ENCODE measurements around the gene HECW1. TPM values are rescaled to one million over a fixed set of nuclear protein-coding genes. Genes with fewer than 3 reads are reported as not detected.

HECW1 gene
- total RNA-seq, 3 donors from 2014 or later: not detected

DNA sequence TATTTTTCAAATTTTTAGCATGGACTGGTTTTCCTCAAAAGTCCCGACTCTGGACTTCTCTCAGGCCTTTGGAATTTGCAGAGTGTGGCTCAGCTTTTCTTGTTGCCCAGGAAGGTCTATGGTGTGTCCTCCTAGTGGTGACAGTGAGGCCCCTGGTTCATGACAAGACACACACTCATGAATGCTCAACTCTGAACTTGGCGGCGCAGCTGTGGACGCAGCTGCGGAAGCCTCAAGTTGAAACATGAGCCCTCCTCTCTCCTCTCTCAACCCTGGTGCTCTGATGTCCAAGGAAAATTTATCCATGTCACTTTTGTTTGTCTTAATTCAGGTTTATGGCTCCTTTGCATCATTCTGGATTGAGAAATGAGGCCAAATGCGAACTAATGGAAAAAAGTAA, 183.9 kb downstream of the HECW1 start:
- Mint-ChIP-seq H3K9me3 (no peaks in the 10 kb centered on the region), H3K27me3 (ENCODE audit: low read depth) (peaks cover 14% of the 10 kb centered on the region), H3K4me1 (ENCODE audit: low read depth) (no peaks in the 10 kb centered on the region), H3K36me3 (ENCODE audit: insufficient read depth) (no peaks in the 10 kb centered on the region), H3K4me3 (no peak overlapping the region)
- DNase-seq (no peak), ATAC-seq (no peak)

DNA sequence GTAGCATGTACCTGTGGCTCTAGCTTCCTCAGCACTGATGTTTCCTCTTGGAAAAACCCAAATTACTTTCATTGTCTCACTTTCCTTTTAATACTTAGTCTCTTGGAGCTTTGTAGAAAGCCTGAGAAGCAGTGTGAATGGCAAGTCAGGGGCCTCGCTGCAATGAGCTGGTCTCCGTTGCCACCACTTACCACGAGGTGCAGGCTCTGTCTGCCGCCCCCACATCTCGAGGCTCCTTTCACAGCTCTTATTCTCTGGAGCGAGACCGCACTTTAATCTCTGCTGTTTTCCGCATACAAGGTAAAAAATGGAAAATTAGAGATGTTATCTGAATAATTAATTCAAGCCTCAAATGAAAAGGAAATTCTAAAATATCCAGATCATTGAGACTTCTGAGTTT, 186.2 kb downstream of the HECW1 start:
- H3K4me1 Mint-ChIP-seq (ENCODE audit: low read depth): peaks cover 13% of the 10 kb centered on the region
- DNase-seq (no peak), ATAC-seq (no peak)
- H3K27me3 Mint-ChIP-seq (ENCODE audit: low read depth): peaks cover 10% of the 10 kb centered on the region
- no peaks in the 10 kb centered on the region for H3K36me3 Mint-ChIP-seq (ENCODE audit: insufficient read depth)
- no peaks in the 10 kb centered on the region for H3K9me3 Mint-ChIP-seq
- no peak overlapping the region for H3K4me3 Mint-ChIP-seq

GRCh38 chr7:43300121-43300520, 187.7 kb downstream of the HECW1 start:
- Mint-ChIP-seq H3K4me1 (ENCODE audit: low read depth) (peaks cover 26% of the 10 kb centered on the region), H3K36me3 (ENCODE audit: insufficient read depth) (no peaks in the 10 kb centered on the region), H3K4me3 (no peak overlapping the region), H3K27me3 (ENCODE audit: low read depth) (peaks cover 10% of the 10 kb centered on the region), H3K9me3 (no peaks in the 10 kb centered on the region)
- no peak for DNase-seq
- ATAC-seq: no peak

DNA sequence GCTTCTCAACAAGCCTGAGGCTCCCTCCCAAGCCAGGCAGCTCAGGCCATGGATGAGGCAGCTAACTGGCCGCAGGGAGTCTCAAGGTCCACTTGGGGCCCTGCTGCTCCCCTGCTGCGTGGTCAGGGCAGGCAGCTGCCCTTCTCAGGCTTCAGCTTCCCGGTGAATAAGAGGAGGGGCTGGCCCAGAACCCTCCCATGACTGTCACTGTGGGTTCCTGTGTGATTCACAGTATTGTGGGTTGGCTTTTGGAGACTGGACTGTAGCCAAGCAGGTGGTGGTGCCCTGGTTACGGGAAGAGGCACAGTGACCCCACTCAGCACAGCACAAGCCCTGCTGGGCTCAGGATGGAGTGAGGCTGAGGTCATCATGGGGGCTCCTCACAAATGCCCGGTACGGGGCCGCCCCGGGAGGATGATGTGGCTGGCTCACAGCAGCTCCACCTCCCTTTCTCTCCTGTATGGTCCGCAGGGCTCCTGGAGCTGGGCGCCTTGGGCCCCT, 189.8 kb downstream of the HECW1 start:
- DNase-seq (no peak), ATAC-seq (peak; percentile 53 to 59)
- H3K4me1 Mint-ChIP-seq (ENCODE audit: low read depth): peaks cover 28% of the 10 kb centered on the region
- no peaks in the 10 kb centered on the region for H3K9me3 Mint-ChIP-seq
- H3K4me3 Mint-ChIP-seq: no peak overlapping the region
- H3K27me3 Mint-ChIP-seq (ENCODE audit: low read depth): peaks cover 10% of the 10 kb centered on the region
- H3K36me3 Mint-ChIP-seq (ENCODE audit: insufficient read depth): no peaks in the 10 kb centered on the region

GRCh38 chr7:43302773-43303460, 190.5 kb downstream of the HECW1 start:
- Mint-ChIP-seq H3K27me3 (ENCODE audit: low read depth) (peaks cover 10% of the 10 kb centered on the region), H3K36me3 (ENCODE audit: insufficient read depth) (no peaks in the 10 kb centered on the region), H3K9me3 (no peaks in the 10 kb centered on the region), H3K4me3 (no peak overlapping the region), H3K4me1 (ENCODE audit: low read depth) (peaks cover 28% of the 10 kb centered on the region)
- ATAC-seq (no peak), DNase-seq (no peak)

- peak; percentile 60 to 76 for ATAC-seq
- no peaks in the 10 kb centered on the region for H3K36me3 Mint-ChIP-seq (ENCODE audit: insufficient read depth)
These were observed 191.3 kb downstream of the HECW1 start for GRCh38 chr7:43303740-43304241.

GRCh38 chr7:43306404-43306803, 194.0 kb downstream of the HECW1 start:
- Mint-ChIP-seq H3K9me3 (no peaks in the 10 kb centered on the region), H3K36me3 (ENCODE audit: insufficient read depth) (no peaks in the 10 kb centered on the region), H3K4me3 (no peak overlapping the region), H3K27me3 (ENCODE audit: low read depth) (no peaks in the 10 kb centered on the region), H3K4me1 (ENCODE audit: low read depth) (peaks cover 28% of the 10 kb centered on the region)
- DNase-seq (no peak), ATAC-seq (no peak)

More at GRCh38 chr7:43303740-43304241, 191.3 kb downstream of the HECW1 start:
- DNase-seq: peak; percentile 45
- Mint-ChIP-seq H3K27me3 (ENCODE audit: low read depth) (peaks cover 10% of the 10 kb centered on the region), H3K9me3 (no peaks in the 10 kb centered on the region), H3K4me1 (ENCODE audit: low read depth) (peaks cover 28% of the 10 kb centered on the region), H3K4me3 (no peak overlapping the region)

DNA sequence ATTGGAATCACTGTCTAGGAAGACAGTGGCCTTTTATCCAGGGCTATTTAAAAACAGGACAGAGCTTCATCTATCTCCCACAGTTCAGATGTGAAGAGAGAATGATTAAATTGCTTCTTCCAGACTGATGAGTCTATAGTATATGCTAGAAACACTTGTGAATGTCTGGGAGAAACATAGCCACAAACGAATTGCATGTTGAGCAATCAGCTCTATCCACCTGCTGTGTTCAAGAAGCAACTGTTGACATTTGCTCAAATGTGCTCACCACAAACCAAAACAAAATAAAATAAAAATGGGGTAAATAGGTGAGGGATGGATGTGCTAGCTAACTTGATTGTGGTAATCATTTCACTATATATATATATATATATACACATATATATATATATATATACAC, 195.1 kb downstream of the HECW1 start:
- H3K4me3 Mint-ChIP-seq: no peak overlapping the region
- peaks cover 26% of the 10 kb centered on the region for H3K4me1 Mint-ChIP-seq (ENCODE audit: low read depth)
- ATAC-seq (no peak), DNase-seq (no peak)
- no peaks in the 10 kb centered on the region for H3K27me3 Mint-ChIP-seq (ENCODE audit: low read depth)
- H3K9me3 Mint-ChIP-seq: no peaks in the 10 kb centered on the region
- H3K36me3 Mint-ChIP-seq (ENCODE audit: insufficient read depth): no peaks in the 10 kb centered on the region

- Mint-ChIP-seq H3K9me3 (no peaks in the 10 kb centered on the region), H3K4me1 (ENCODE audit: low read depth) (peaks cover 16% of the 10 kb centered on the region), H3K36me3 (ENCODE audit: insufficient read depth) (no peaks in the 10 kb centered on the region), H3K27me3 (ENCODE audit: low read depth) (no peaks in the 10 kb centered on the region), H3K4me3 (no peak overlapping the region)
- no peak for DNase-seq
- ATAC-seq: no peak
These were observed 196.7 kb downstream of the HECW1 start for GRCh38 chr7:43308913-43309705.

GRCh38 chr7:43309706-43310022, 197.2 kb downstream of the HECW1 start:
- Mint-ChIP-seq H3K4me1 (ENCODE audit: low read depth) (peaks cover 19% of the 10 kb centered on the region), H3K9me3 (no peaks in the 10 kb centered on the region), H3K4me3 (no peak overlapping the region), H3K36me3 (ENCODE audit: insufficient read depth) (no peaks in the 10 kb centered on the region), H3K27me3 (ENCODE audit: low read depth) (no peaks in the 10 kb centered on the region)
- no peak for DNase-seq
- ATAC-seq: no peak

DNA sequence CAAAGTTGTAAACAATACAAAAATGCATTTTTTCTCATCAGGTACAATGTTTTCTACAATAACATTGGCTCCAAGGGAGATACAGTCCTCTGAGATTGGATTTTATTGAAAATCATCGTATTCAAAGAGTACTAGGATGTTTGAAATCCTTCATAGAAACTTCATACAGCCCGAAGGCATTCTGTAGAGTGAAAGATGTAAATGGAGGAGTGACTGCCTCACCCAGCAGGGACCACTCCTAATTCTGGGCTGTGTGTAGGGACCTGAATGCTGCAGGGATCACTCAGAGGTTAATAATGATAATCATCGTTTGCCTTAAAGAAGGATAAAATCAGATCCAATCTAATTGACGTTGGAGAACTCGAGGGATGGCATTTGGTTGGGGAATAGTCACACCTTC, 198.6 kb downstream of the HECW1 start:
- no peaks in the 10 kb centered on the region for H3K27me3 Mint-ChIP-seq (ENCODE audit: low read depth)
- H3K9me3 Mint-ChIP-seq: no peaks in the 10 kb centered on the region
- ATAC-seq (no peak), DNase-seq (no peak)
- H3K36me3 Mint-ChIP-seq (ENCODE audit: insufficient read depth): no peaks in the 10 kb centered on the region
- peaks cover 16% of the 10 kb centered on the region for H3K4me1 Mint-ChIP-seq (ENCODE audit: low read depth)
- H3K4me3 Mint-ChIP-seq: no peak overlapping the region

DNA sequence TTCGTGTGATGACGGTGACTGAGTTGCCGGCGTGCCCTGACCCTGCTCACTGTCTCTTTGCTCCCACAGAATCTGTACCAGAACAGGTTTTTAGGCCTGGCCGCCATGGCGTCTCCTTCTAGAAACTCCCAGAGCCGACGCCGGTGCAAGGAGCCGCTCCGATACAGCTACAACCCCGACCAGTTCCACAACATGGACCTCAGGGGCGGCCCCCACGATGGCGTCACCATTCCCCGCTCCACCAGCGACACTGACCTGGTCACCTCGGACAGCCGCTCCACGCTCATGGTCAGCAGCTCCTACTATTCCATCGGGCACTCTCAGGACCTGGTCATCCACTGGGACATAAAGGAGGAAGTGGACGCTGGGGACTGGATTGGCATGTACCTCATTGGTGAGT, 199.2 kb downstream of the HECW1 start:
- Mint-ChIP-seq H3K4me3 (no peak overlapping the region), H3K36me3 (ENCODE audit: insufficient read depth) (no peaks in the 10 kb centered on the region), H3K9me3 (no peaks in the 10 kb centered on the region), H3K27me3 (ENCODE audit: low read depth) (no peaks in the 10 kb centered on the region), H3K4me1 (ENCODE audit: low read depth) (peaks cover 16% of the 10 kb centered on the region)
- ATAC-seq (no peak), DNase-seq (no peak)

GRCh38 chr7:43313628-43314378, 201.4 kb downstream of the HECW1 start:
- Mint-ChIP-seq H3K9me3 (no peaks in the 10 kb centered on the region), H3K36me3 (ENCODE audit: insufficient read depth) (no peaks in the 10 kb centered on the region), H3K27me3 (ENCODE audit: low read depth) (no peaks in the 10 kb centered on the region), H3K4me3 (peak overlapping the region; percentile 9), H3K4me1 (ENCODE audit: low read depth) (peaks cover 16% of the 10 kb centered on the region)
- peak in 1 of 2 donors; percentile 13 for ATAC-seq
- no peak for DNase-seq

GRCh38 chr7:43314379-43315158, 202.1 kb downstream of the HECW1 start:
- Mint-ChIP-seq H3K4me1 (ENCODE audit: low read depth) (peaks cover 16% of the 10 kb centered on the region), H3K27me3 (ENCODE audit: low read depth) (no peaks in the 10 kb centered on the region), H3K9me3 (no peaks in the 10 kb centered on the region), H3K4me3 (peak overlapping the region; percentile 9), H3K36me3 (ENCODE audit: insufficient read depth) (no peaks in the 10 kb centered on the region)
- peak; percentile 84 for ATAC-seq
- no peak for DNase-seq
